Neural progenitor cell (in vitro differentiated cells): ENCODE data around the gene GINS3. TPM values are rescaled to one million over a fixed set of nuclear protein-coding genes. Genes with fewer than 3 reads are reported as not detected.

Experiments
- DNase-seq: peaks from one replicate; pipeline ENCODE4 v3.0.0-alpha.2; 2016; ENCODE audit warnings: low spot score
- H2AFZ ChIP-seq: fragments of 200-600 bp; sonication (generic); replicated peaks from 2 replicates; pipeline ENCODE4 v1.6.1; 2016; ENCODE audit warnings: antibody characterized with exemption
- H3F3A ChIP-seq: fragments of 200-600 bp; sonication (generic); 2 replicates; pipeline ENCODE4 v1.6.1; 2016; ENCODE audit warnings: antibody characterized with exemption, low read depth
- H3K27ac ChIP-seq: fragments of 200-600 bp; sonication (generic); 2 replicates; pipeline ENCODE4 v1.5.1; 2016; ENCODE audit warnings: mild to moderate bottlenecking
- H3K27me3 ChIP-seq: fragments of 200-600 bp; sonication (generic); 2 replicates; pipeline ENCODE4 v1.6.1; 2016; ENCODE audit warnings: mild to moderate bottlenecking, moderate library complexity
- H3K36me3 ChIP-seq: fragments of 200-600 bp; sonication (generic); 2 replicates; pipeline ENCODE4 v1.5.1; 2016
- H3K4me1 ChIP-seq: fragments of 200-600 bp; sonication (generic); 2 replicates; pipeline ENCODE4 v1.6.1; 2016; ENCODE audit warnings: mixed run types
- H3K4me2 ChIP-seq: fragments of 200-600 bp; sonication (generic); 2 replicates; pipeline ENCODE4 v1.6.1; 2016
- H3K4me3 ChIP-seq: fragments of 200-600 bp; sonication (generic); 2 replicates; pipeline ENCODE4 v1.5.1; 2016
- H3K79me2 ChIP-seq: fragments of 200-600 bp; sonication (generic); 2 replicates; pipeline ENCODE4 v1.6.1; 2016; ENCODE audit warnings: low read depth
- H3K9ac ChIP-seq: fragments of 200-600 bp; sonication (generic); 2 replicates; pipeline ENCODE4 v1.6.1; 2016
- H3K9me3 ChIP-seq: fragments of 200-600 bp; sonication (generic); 2 replicates; pipeline ENCODE4 v1.5.1; 2016; ENCODE audit warnings: low read depth
- H4K20me1 ChIP-seq: fragments of 200-600 bp; sonication (generic); 2 replicates; pipeline ENCODE4 v1.6.1; 2016; ENCODE audit warnings: low read depth
- H3K27ac Mint-ChIP-seq: 3 replicates; pipeline ENCODE4 v1.8.0; 2021; ENCODE audit warnings: mixed read lengths
- H3K27me3 Mint-ChIP-seq: 2 replicates; pipeline ENCODE4 v1.8.0; 2022; ENCODE audit warnings: low read depth, mild to moderate bottlenecking, inconsistent platforms, moderate library complexity, mixed read lengths; ENCODE audit not compliant: insufficient read depth
- H3K36me3 Mint-ChIP-seq: 3 replicates; pipeline ENCODE4 v1.8.0; 2021; ENCODE audit warnings: mixed read lengths
- H3K4me1 Mint-ChIP-seq: 3 replicates; pipeline ENCODE4 v1.8.0; 2021; ENCODE audit warnings: mixed read lengths
- H3K4me3 Mint-ChIP-seq: 3 replicates; pipeline ENCODE4 v1.8.0; 2021; ENCODE audit warnings: mild to moderate bottlenecking, moderate library complexity, mixed read lengths
- H3K9me3 Mint-ChIP-seq: 3 replicates; pipeline ENCODE4 v1.8.0; 2020; ENCODE audit warnings: mixed read lengths
- EZH2 ChIP-seq: fragments of 200-600 bp; sonication (generic); IDR thresholded peaks from 2 replicates; pipeline ENCODE4 v1.6.1; 2017; ENCODE audit warnings: antibody characterized with exemption, mild to moderate bottlenecking, moderate library complexity
- EZH2phosphoT487 ChIP-seq: fragments of 200-600 bp; sonication (generic); IDR thresholded peaks from 2 replicates; pipeline ENCODE4 v1.6.1; 2017; ENCODE audit warnings: antibody characterized with exemption
- total RNA-seq: library from RNA; depleted of rRNA; stranded (reverse); fragments of >200 nt; gene quantifications from 2 replicates; pipeline ENCODE4 v1.2.3, GENCODE V29; 2015; ENCODE audit warnings: low replicate concordance
- TF ChIP-seq, protein P1 (sequence below): fragments of 200-600 bp; sonication (generic); IDR thresholded peaks from 2 replicates; pipeline ENCODE4 v1.5.1; 2017; ENCODE audit warnings: antibody characterized with exemption, mild to moderate bottlenecking

Gene GINS3
- total RNA-seq, 1 donor from 2014 or later, result 13.4 TPM

DNA sequence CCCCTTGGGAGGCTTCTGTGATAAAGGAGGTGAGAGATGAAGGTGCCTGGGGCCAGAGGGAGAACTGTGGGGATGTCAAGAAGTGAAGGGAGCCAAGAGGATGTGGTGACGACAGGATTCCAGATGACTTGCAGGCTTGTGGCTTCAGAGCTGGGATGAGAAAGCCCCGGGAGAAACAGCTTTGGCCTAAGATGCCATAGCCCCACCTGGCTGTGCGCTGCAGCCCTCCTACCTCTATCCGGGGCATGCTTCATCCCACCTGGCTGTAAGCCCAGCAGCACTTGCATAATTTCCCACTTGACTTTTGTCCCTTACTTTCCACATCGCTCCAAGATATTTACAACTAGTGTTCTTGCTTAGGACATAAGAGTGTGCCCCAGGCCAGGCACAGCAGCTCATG, 29.3 kb downstream of the GINS3 start:
- H3K79me2 ChIP-seq, result no peaks in the 10 kb centered on the region
- peaks cover 35% of the 10 kb centered on the region for H3K4me1 Mint-ChIP-seq
- no peaks in the 10 kb centered on the region for H4K20me1 ChIP-seq
- TF ChIP-seq EZH2phosphoT487, result no peak
- TF ChIP-seq, protein P1, sequence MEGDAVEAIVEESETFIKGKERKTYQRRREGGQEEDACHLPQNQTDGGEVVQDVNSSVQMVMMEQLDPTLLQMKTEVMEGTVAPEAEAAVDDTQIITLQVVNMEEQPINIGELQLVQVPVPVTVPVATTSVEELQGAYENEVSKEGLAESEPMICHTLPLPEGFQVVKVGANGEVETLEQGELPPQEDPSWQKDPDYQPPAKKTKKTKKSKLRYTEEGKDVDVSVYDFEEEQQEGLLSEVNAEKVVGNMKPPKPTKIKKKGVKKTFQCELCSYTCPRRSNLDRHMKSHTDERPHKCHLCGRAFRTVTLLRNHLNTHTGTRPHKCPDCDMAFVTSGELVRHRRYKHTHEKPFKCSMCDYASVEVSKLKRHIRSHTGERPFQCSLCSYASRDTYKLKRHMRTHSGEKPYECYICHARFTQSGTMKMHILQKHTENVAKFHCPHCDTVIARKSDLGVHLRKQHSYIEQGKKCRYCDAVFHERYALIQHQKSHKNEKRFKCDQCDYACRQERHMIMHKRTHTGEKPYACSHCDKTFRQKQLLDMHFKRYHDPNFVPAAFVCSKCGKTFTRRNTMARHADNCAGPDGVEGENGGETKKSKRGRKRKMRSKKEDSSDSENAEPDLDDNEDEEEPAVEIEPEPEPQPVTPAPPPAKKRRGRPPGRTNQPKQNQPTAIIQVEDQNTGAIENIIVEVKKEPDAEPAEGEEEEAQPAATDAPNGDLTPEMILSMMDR, result no peak
- peaks cover 34% of the 10 kb centered on the region for H3F3A ChIP-seq
- no peaks in the 10 kb centered on the region for H3K36me3 Mint-ChIP-seq
- no peaks in the 10 kb centered on the region for H3K27me3 ChIP-seq
- no peak for DNase-seq
- H3K9ac ChIP-seq, result no peak overlapping the region
- H3K36me3 ChIP-seq, result no peaks in the 10 kb centered on the region
- H3K4me3 ChIP-seq, result no peak overlapping the region
- H3K4me1 ChIP-seq, result peaks cover 51% of the 10 kb centered on the region
- no peaks in the 10 kb centered on the region for H3K9me3 ChIP-seq
- no peaks in the 10 kb centered on the region for H3K9me3 Mint-ChIP-seq
- H3K27ac ChIP-seq, result no peak overlapping the region
- no peak overlapping the region for H3K27ac Mint-ChIP-seq
- no peak overlapping the region for H3K4me2 ChIP-seq
- H2AFZ ChIP-seq, result peak overlapping the region; percentile 37
- peaks cover 13% of the 10 kb centered on the region for H3K27me3 Mint-ChIP-seq
- no peak overlapping the region for H3K4me3 Mint-ChIP-seq

DNA sequence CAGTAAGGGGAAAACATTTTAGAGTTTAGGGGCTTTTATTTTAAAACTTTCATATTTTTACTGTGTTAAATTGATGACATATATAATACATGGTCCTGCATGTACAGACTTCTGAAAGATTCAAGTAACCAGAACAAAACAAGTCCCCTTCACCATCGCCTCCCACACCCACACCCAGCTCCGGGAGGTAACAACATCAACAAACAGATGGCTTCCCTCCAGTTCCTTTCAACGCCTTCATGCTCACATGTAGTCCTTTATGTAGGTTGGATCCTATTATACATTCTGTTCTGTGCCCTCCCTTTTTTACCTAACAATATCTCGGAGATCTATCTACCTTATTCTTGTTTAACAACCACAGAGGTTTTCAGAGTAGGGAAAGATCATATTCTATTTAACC, 30.5 kb downstream of the GINS3 start:
- H3K4me3 ChIP-seq, result no peak overlapping the region
- no peaks in the 10 kb centered on the region for H3K36me3 ChIP-seq
- Mint-ChIP-seq H3K27me3 (peaks cover 13% of the 10 kb centered on the region), H3K9me3 (no peaks in the 10 kb centered on the region), H3K4me3 (no peak overlapping the region), H3K4me1 (peaks cover 32% of the 10 kb centered on the region), H3K27ac (no peak overlapping the region), H3K36me3 (no peaks in the 10 kb centered on the region)
- no peak overlapping the region for H3K4me2 ChIP-seq
- H4K20me1 ChIP-seq, result no peaks in the 10 kb centered on the region
- no peak overlapping the region for H3K27ac ChIP-seq
- DNase-seq, result no peak
- H3K4me1 ChIP-seq, result peaks cover 43% of the 10 kb centered on the region
- no peaks in the 10 kb centered on the region for H3K27me3 ChIP-seq
- TF ChIP-seq EZH2 (no peak), EZH2phosphoT487 (no peak)
- TF ChIP-seq, protein P1, result no peak
- no peaks in the 10 kb centered on the region for H3K9me3 ChIP-seq
- no peaks in the 10 kb centered on the region for H3K79me2 ChIP-seq
- peaks cover 34% of the 10 kb centered on the region for H3F3A ChIP-seq
- no peak overlapping the region for H3K9ac ChIP-seq
- H2AFZ ChIP-seq, result no peak overlapping the region

DNA sequence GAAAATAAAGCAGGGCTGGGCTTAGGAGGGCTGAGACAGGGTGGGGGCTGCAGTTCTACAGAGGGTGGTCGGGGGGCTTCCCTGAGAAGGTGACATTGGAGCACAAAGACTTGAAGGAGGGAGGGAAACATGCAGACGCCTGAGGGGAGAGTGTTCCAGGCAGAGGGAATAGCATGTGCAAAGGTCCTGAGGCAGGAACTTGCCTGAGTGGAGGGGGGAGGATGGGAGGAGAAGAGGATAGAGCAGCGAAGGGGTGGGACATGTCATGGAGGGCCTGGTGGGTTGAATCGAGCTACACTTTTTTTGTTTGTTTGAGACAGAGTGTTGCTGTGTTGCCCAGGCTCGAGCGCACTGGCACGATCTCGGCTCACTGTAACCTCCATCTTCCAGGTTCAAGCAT, 33.0 kb downstream of the GINS3 start:
- Histone ChIP-seq H3K4me3 (no peak overlapping the region), H3K27ac (no peak overlapping the region), H3K9ac (no peak overlapping the region), H3K36me3 (no peaks in the 10 kb centered on the region), H3K9me3 (no peaks in the 10 kb centered on the region), H3K4me2 (no peak overlapping the region), H3K79me2 (no peaks in the 10 kb centered on the region), H2AFZ (no peak overlapping the region), H3K4me1 (peaks cover 19% of the 10 kb centered on the region), H4K20me1 (no peaks in the 10 kb centered on the region), H3F3A (peaks cover 14% of the 10 kb centered on the region), H3K27me3 (no peaks in the 10 kb centered on the region)
- no peak for DNase-seq
- Mint-ChIP-seq H3K36me3 (no peaks in the 10 kb centered on the region), H3K4me1 (peaks cover 24% of the 10 kb centered on the region), H3K27me3 (peaks cover 8% of the 10 kb centered on the region), H3K27ac (no peak overlapping the region), H3K9me3 (no peaks in the 10 kb centered on the region), H3K4me3 (no peak overlapping the region)
- TF ChIP-seq EZH2, result no peak
- TF ChIP-seq, protein P1, result no peak
- no peak for TF ChIP-seq EZH2phosphoT487
